Measurements from ENCODE around the gene C7orf25.

Gene C7orf25

GRCh38 chr7:42940985-42941847 lies 29.3 kb upstream of the C7orf25 start:
- Histone ChIP-seq H3K9ac (ENCODE audit: low read length) (no peak overlapping the region), H3K4me3 (ENCODE audit: low read length) (no peak overlapping the region), H3K4me1 (ENCODE audit: control insufficient read depth, insufficient read depth, low read length) (no peaks in the 10 kb centered on the region), H3K27me3 (ENCODE audit: control insufficient read depth, insufficient read depth, low read length) (no peaks in the 10 kb centered on the region), H3K36me3 (ENCODE audit: control insufficient read depth, insufficient read depth, low read length) (no peaks in the 10 kb centered on the region), H3K9me3 (ENCODE audit: control insufficient read depth, low read length) (no peaks in the 10 kb centered on the region)

- Histone ChIP-seq H3K9me3 (ENCODE audit: control insufficient read depth, low read length) (no peaks in the 10 kb centered on the region), H3K27me3 (ENCODE audit: control insufficient read depth, insufficient read depth, low read length) (no peaks in the 10 kb centered on the region), H3K4me3 (ENCODE audit: low read length) (no peak overlapping the region), H3K9ac (ENCODE audit: low read length) (no peak overlapping the region), H3K4me1 (ENCODE audit: control insufficient read depth, insufficient read depth, low read length) (no peaks in the 10 kb centered on the region), H3K36me3 (ENCODE audit: control insufficient read depth, insufficient read depth, low read length) (no peaks in the 10 kb centered on the region)
Measured at GRCh38 chr7:42939457-42940240, 27.8 kb upstream of the C7orf25 start.

GRCh38 chr7:42935861-42936260 lies 24.0 kb upstream of the C7orf25 start:
- Histone ChIP-seq H3K9me3 (ENCODE audit: control insufficient read depth, low read length) (no peaks in the 10 kb centered on the region), H3K4me3 (ENCODE audit: low read length) (no peak overlapping the region), H3K36me3 (ENCODE audit: control insufficient read depth, insufficient read depth, low read length) (no peaks in the 10 kb centered on the region), H3K27me3 (ENCODE audit: control insufficient read depth, insufficient read depth, low read length) (no peaks in the 10 kb centered on the region), H3K4me1 (ENCODE audit: control insufficient read depth, insufficient read depth, low read length) (peaks cover 8% of the 10 kb centered on the region), H3K9ac (ENCODE audit: low read length) (no peak overlapping the region)

- no peak overlapping the region for H3K9ac ChIP-seq (ENCODE audit: low read length)
Measured at GRCh38 chr7:42934291-42934690, 22.4 kb upstream of the C7orf25 start.

DNA sequence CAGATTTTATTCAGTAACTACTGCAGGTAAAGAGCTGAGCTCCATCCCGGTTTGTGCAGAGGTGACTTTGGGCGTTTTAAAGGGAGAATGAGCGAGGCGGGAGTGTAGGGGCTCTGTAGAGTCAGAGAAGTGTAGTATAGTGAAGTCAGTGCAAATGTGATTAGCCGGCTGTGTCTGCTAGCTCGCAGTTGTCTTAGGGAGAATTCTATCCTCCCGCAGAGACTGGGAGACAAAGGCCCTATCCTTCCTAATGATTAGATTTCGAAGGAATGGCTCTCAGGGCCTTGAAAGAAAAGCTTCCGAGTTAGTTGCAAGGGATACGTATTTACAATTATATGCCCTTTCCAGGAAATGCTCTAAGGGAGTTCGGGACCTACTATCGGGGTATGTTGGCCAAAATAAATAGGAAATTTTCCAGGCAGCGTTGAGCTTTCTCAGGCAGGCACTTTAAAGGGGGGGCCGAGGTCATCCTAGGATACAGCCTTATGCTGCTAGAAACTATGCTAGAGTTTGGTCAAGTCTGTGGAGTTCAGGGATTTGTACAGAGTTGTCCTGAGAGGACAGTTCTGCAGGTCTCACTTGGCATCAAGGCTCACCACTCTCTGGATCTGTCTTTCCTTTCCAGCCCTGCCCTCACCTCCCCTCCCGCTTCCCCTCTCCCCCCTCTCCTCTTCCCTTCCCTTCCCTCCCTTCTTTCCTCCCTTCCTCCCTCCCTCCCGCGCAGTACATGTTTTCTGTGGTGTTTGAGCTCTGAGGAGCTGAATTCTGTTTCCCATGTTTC lies 21.1 kb upstream of the C7orf25 start:
- H3K4me1 ChIP-seq (ENCODE audit: control insufficient read depth, insufficient read depth, low read length) = peaks cover 8% of the 10 kb centered on the region
- no peaks in the 10 kb centered on the region for H3K27me3 ChIP-seq (ENCODE audit: control insufficient read depth, insufficient read depth, low read length)
- no peaks in the 10 kb centered on the region for H3K9me3 ChIP-seq (ENCODE audit: control insufficient read depth, low read length)
- H3K4me3 ChIP-seq (ENCODE audit: low read length) = peak overlapping the region; percentile 59
- no peaks in the 10 kb centered on the region for H3K36me3 ChIP-seq (ENCODE audit: control insufficient read depth, insufficient read depth, low read length)
- peak overlapping the region; percentile 83 for H3K9ac ChIP-seq (ENCODE audit: low read length)

More at GRCh38 chr7:42934291-42934690, 22.4 kb upstream of the C7orf25 start:
- no peaks in the 10 kb centered on the region for H3K9me3 ChIP-seq (ENCODE audit: control insufficient read depth, low read length)
- H3K36me3 ChIP-seq (ENCODE audit: control insufficient read depth, insufficient read depth, low read length) = no peaks in the 10 kb centered on the region
- H3K27me3 ChIP-seq (ENCODE audit: control insufficient read depth, insufficient read depth, low read length) = no peaks in the 10 kb centered on the region
- H3K4me3 ChIP-seq (ENCODE audit: low read length) = no peak overlapping the region
- H3K4me1 ChIP-seq (ENCODE audit: control insufficient read depth, insufficient read depth, low read length) = peaks cover 8% of the 10 kb centered on the region

DNA sequence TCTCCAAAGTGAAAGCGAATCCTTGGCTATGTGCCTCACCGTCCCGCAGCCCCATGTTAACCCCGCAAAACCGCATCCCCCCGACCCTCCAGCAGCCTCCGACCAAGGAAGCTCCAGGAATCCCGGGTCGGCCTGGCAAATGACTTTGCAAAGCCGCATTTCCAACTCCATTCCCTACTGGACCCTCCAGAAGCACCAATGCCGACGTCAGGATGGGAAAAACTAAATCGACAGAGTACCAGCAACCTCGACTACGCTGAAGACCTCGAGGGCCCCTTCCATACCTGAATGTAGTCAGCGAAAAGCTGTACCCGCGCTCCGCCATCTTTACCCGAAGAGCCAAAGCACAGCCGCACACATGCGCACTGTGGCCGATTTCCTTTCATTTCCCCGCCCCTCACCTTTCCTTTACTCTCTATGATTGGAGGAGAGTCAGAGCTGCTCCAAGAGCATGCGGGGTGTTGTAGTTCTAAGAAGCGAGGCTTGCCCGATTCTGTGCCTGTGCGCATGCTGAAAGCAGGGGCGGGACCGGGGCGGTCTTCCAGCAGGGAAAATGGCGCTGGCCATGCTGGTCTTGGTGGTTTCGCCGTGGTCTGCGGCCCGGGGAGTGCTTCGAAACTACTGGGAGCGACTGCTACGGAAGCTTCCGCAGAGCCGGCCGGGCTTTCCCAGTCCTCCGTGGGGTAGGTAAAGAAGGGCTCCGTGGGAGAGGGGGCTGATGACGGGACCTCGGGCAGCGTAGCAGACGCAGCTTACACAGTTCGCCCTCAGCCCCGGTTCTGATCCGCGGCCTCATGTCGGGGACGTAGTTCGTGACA lies 20.2 kb upstream of the C7orf25 start, which contains the start of the genes MRPL32 and PSMA2:
MRPL32 (plus strand) TSS at position 543 of the 818 bp plus-strand sequence; CDS start at position 554, 11 bp downstream.
PSMA2 (minus strand) TSS at position 341 of the 818 bp plus-strand sequence; CDS start at position 325, 16 bp downstream.
- Histone ChIP-seq H3K36me3 (ENCODE audit: control insufficient read depth, insufficient read depth, low read length) (no peaks in the 10 kb centered on the region), H3K9me3 (ENCODE audit: control insufficient read depth, low read length) (no peaks in the 10 kb centered on the region), H3K27me3 (ENCODE audit: control insufficient read depth, insufficient read depth, low read length) (no peaks in the 10 kb centered on the region), H3K4me1 (ENCODE audit: control insufficient read depth, insufficient read depth, low read length) (peaks cover 8% of the 10 kb centered on the region), H3K9ac (ENCODE audit: low read length) (peak within 1 kb of the TSS; percentile 83), H3K4me3 (ENCODE audit: low read length) (peak within 1 kb of the TSS; percentile 59)

DNA sequence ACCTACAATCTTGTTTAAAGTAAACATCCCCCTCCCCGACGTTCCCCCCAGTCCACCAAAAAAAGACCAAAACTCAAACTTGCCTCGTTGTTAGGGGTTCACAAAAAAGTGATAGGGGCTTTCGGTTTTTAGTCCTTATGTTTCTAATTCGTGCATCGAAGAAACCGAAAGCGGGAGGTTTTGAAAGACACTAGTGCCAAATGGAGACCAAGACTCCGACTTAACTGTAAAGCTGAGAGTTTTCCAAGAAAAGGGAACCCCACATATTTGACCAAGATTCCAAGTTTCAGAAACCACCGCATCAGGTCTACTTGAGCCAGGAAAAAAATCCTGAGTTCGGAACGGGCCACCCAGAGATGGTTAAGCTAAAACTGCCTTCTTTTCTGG lies 19.6 kb upstream of the C7orf25 start:
- no peaks in the 10 kb centered on the region for H3K9me3 ChIP-seq (ENCODE audit: control insufficient read depth, low read length)
- peak overlapping the region; percentile 83 for H3K9ac ChIP-seq (ENCODE audit: low read length)
- H3K4me1 ChIP-seq (ENCODE audit: control insufficient read depth, insufficient read depth, low read length) = peaks cover 8% of the 10 kb centered on the region
- H3K4me3 ChIP-seq (ENCODE audit: low read length) = peak overlapping the region; percentile 59
- H3K36me3 ChIP-seq (ENCODE audit: control insufficient read depth, insufficient read depth, low read length) = no peaks in the 10 kb centered on the region
- H3K27me3 ChIP-seq (ENCODE audit: control insufficient read depth, insufficient read depth, low read length) = no peaks in the 10 kb centered on the region

GRCh38 chr7:42930889-42931288 lies 19.0 kb upstream of the C7orf25 start:
- peaks cover 8% of the 10 kb centered on the region for H3K4me1 ChIP-seq (ENCODE audit: control insufficient read depth, insufficient read depth, low read length)
- H3K9me3 ChIP-seq (ENCODE audit: control insufficient read depth, low read length) = no peaks in the 10 kb centered on the region
- H3K27me3 ChIP-seq (ENCODE audit: control insufficient read depth, insufficient read depth, low read length) = no peaks in the 10 kb centered on the region
- no peaks in the 10 kb centered on the region for H3K36me3 ChIP-seq (ENCODE audit: control insufficient read depth, insufficient read depth, low read length)
- H3K9ac ChIP-seq (ENCODE audit: low read length) = peak overlapping the region; percentile 83
- H3K4me3 ChIP-seq (ENCODE audit: low read length) = no peak overlapping the region

DNA sequence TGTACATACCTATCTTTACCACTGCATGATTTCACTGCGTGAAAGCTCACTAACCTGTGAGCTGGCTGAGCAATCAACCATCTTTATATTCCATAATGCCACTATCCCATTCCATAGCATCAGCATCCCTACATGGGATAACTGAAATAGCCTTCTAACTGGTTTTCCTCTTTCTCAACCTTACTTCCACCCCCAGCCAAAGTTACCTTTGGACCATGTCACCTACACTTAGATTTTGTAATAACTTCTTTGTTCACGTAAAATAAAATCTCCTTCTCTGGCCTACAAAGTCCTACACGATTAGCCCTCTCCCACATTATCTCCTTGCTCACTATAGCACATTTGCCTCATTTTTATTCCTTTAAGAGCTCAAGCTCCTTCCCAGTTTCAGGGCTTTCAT lies 17.6 kb upstream of the C7orf25 start:
- Histone ChIP-seq H3K36me3 (ENCODE audit: control insufficient read depth, insufficient read depth, low read length) (no peaks in the 10 kb centered on the region), H3K9me3 (ENCODE audit: control insufficient read depth, low read length) (no peaks in the 10 kb centered on the region), H3K4me1 (ENCODE audit: control insufficient read depth, insufficient read depth, low read length) (peaks cover 8% of the 10 kb centered on the region), H3K4me3 (ENCODE audit: low read length) (no peak overlapping the region), H3K9ac (ENCODE audit: low read length) (peak overlapping the region; percentile 17), H3K27me3 (ENCODE audit: control insufficient read depth, insufficient read depth, low read length) (no peaks in the 10 kb centered on the region)

DNA sequence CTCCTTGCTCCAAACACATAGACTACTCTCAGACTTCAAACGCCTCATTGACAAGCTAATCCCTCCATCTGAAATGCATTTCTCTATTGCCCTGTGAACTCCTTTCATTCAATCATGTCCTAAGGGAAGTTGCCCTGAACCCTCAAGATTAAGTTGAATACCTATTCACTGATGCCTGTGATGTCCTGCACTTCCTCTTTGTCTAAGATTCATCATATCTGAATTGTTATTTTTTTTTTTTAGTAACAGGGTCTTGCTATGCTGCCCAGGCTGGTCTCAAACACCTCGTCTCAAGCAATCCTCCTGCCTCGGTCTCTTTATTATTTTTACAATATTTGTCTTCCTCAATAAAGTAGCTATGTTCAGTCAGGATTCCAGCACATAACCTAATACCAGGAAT lies 16.9 kb upstream of the C7orf25 start:
- Histone ChIP-seq H3K27me3 (ENCODE audit: control insufficient read depth, insufficient read depth, low read length) (no peaks in the 10 kb centered on the region), H3K4me3 (ENCODE audit: low read length) (no peak overlapping the region), H3K9me3 (ENCODE audit: control insufficient read depth, low read length) (no peaks in the 10 kb centered on the region), H3K4me1 (ENCODE audit: control insufficient read depth, insufficient read depth, low read length) (peaks cover 6% of the 10 kb centered on the region), H3K36me3 (ENCODE audit: control insufficient read depth, insufficient read depth, low read length) (no peaks in the 10 kb centered on the region), H3K9ac (ENCODE audit: low read length) (no peak overlapping the region)

GRCh38 chr7:42926204-42926603 lies 14.3 kb upstream of the C7orf25 start:
- Histone ChIP-seq H3K27me3 (ENCODE audit: control insufficient read depth, insufficient read depth, low read length) (no peaks in the 10 kb centered on the region), H3K4me1 (ENCODE audit: control insufficient read depth, insufficient read depth, low read length) (no peaks in the 10 kb centered on the region), H3K4me3 (ENCODE audit: low read length) (no peak overlapping the region), H3K9me3 (ENCODE audit: control insufficient read depth, low read length) (no peaks in the 10 kb centered on the region), H3K9ac (ENCODE audit: low read length) (no peak overlapping the region), H3K36me3 (ENCODE audit: control insufficient read depth, insufficient read depth, low read length) (no peaks in the 10 kb centered on the region)
